Measurements from ENCODE around the gene GUCA1A.
"Not testable (repeated sequence)": the region's sequence is repeated elsewhere in the genome, so short reads cannot be mapped to it uniquely, and the experiment has no call there.

The GUCA1A gene

GRCh38 chr6:42148058-42148457 lies 25.1 kb upstream of the GUCA1A start:
- DNase-seq, result no peak

- no peak for DNase-seq
Observed at GRCh38 chr6:42150254-42150653, 22.9 kb upstream of the GUCA1A start.

- no peak for DNase-seq
Observed at GRCh38 chr6:42152024-42152423, 21.1 kb upstream of the GUCA1A start.

- DNase-seq, result not testable (repeated sequence)
Observed at GRCh38 chr6:42152528-42153213, 20.5 kb upstream of the GUCA1A start.

- DNase-seq, result no peak
Observed at GRCh38 chr6:42153921-42154320, 19.2 kb upstream of the GUCA1A start.

GRCh38 chr6:42154461-42155209 lies 18.5 kb upstream of the GUCA1A start:
- no peak for DNase-seq

- no peak for DNase-seq
Observed at GRCh38 chr6:42155293-42155692, 17.9 kb upstream of the GUCA1A start.

GRCh38 chr6:42156638-42157037 lies 16.5 kb upstream of the GUCA1A start:
- DNase-seq, result no peak

- no peak for DNase-seq
Observed at GRCh38 chr6:42158011-42158410, 15.2 kb upstream of the GUCA1A start.

GRCh38 chr6:42158631-42159030 lies 14.5 kb upstream of the GUCA1A start:
- no peak for DNase-seq

- DNase-seq, result no peak
Observed at GRCh38 chr6:42159431-42160024, 13.6 kb upstream of the GUCA1A start.

- no peak for DNase-seq
Observed at GRCh38 chr6:42162384-42162783, 10.8 kb upstream of the GUCA1A start.

- DNase-seq, result no peak
Observed at GRCh38 chr6:42162812-42163211, 10.4 kb upstream of the GUCA1A start.

- DNase-seq, result no peak
Observed at GRCh38 chr6:42163981-42164380, 9.2 kb upstream of the GUCA1A start.

- no peak for DNase-seq
Observed at GRCh38 chr6:42165016-42165415, 8.1 kb upstream of the GUCA1A start.

- no peak for DNase-seq
Observed at GRCh38 chr6:42166444-42167141, 6.6 kb upstream of the GUCA1A start.

- DNase-seq, result no peak
Observed at GRCh38 chr6:42168650-42169049, 4.5 kb upstream of the GUCA1A start.

- not testable (repeated sequence) for DNase-seq
Observed at GRCh38 chr6:42169780-42170179, 3.4 kb upstream of the GUCA1A start.

- DNase-seq, result no peak
Observed at GRCh38 chr6:42171813-42172581, 1.2 kb upstream of the GUCA1A start.

- no peak for DNase-seq
Observed at GRCh38 chr6:42175860-42176259, 2.7 kb downstream of the GUCA1A start.

GRCh38 chr6:42176981-42177380 lies 3.8 kb downstream of the GUCA1A start:
- no peak for DNase-seq

GRCh38 chr6:42177514-42178364 lies 4.6 kb downstream of the GUCA1A start:
- no peak for DNase-seq

Measured in SIG-M5 (cell line).